LoVo (cell line): ENCODE data around the gene SFT2D1.
"Not testable (repeated sequence)": the region's sequence is repeated elsewhere in the genome, so short reads cannot be mapped to it uniquely, and the experiment has no call there.

ENCODE experiments used
- DNase-seq: peaks from one replicate; pipeline ENCODE4 v3.0.0-alpha.2; 2016; ENCODE audit warnings: low spot score

The SFT2D1 gene

GRCh38 chr6:166364456-166364855 lies 22.1 kb upstream of the SFT2D1 start:
- no peak for DNase-seq

GRCh38 chr6:166362427-166362826 lies 20.1 kb upstream of the SFT2D1 start:
- DNase-seq, result not testable (repeated sequence)

GRCh38 chr6:166361077-166361429 lies 18.7 kb upstream of the SFT2D1 start:
- no peak for DNase-seq

- DNase-seq, result no peak
These were observed 18.1 kb upstream of the SFT2D1 start for GRCh38 chr6:166360243-166361076.

GRCh38 chr6:166355552-166355951 lies 13.2 kb upstream of the SFT2D1 start:
- no peak for DNase-seq

- no peak for DNase-seq
These were observed 12.6 kb upstream of the SFT2D1 start for GRCh38 chr6:166354965-166355364.

- DNase-seq, result no peak
These were observed 11.8 kb upstream of the SFT2D1 start for GRCh38 chr6:166354143-166354542.

- DNase-seq, result no peak
These were observed 11.2 kb upstream of the SFT2D1 start for GRCh38 chr6:166353507-166353906.

GRCh38 chr6:166352923-166353322 lies 10.6 kb upstream of the SFT2D1 start:
- DNase-seq, result no peak

- DNase-seq, result peak; percentile 62
These were observed 9.5 kb upstream of the SFT2D1 start for GRCh38 chr6:166351715-166352285.

GRCh38 chr6:166348305-166348949 lies 6.1 kb upstream of the SFT2D1 start:
- no peak for DNase-seq

- no peak for DNase-seq
These were observed 4.6 kb upstream of the SFT2D1 start for GRCh38 chr6:166346965-166347364.

GRCh38 chr6:166346449-166346848 lies 4.1 kb upstream of the SFT2D1 start:
- DNase-seq, result no peak

GRCh38 chr6:166345672-166346071 lies 3.3 kb upstream of the SFT2D1 start:
- not testable (repeated sequence) for DNase-seq

GRCh38 chr6:166344921-166345320 lies 2.6 kb upstream of the SFT2D1 start:
- DNase-seq, result not testable (repeated sequence)

- no peak for DNase-seq
These were observed 1.9 kb upstream of the SFT2D1 start for GRCh38 chr6:166344240-166344639.

- no peak for DNase-seq
These were observed 774 bp upstream of the SFT2D1 start for GRCh38 chr6:166343150-166343487.

- DNase-seq, result no peak
These were observed 382 bp downstream of the SFT2D1 start for GRCh38 chr6:166341977-166342348.

GRCh38 chr6:166341464-166341863 lies 881 bp downstream of the SFT2D1 start:
- no peak for DNase-seq

- DNase-seq, result no peak
These were observed 3.5 kb downstream of the SFT2D1 start for GRCh38 chr6:166338854-166339253.

GRCh38 chr6:166336847-166337246 lies 5.5 kb downstream of the SFT2D1 start:
- DNase-seq, result no peak

GRCh38 chr6:166335378-166336302 lies 6.7 kb downstream of the SFT2D1 start:
- DNase-seq, result no peak
